K562 (cell line): Measurements from ENCODE around the gene LACTB. TPM values are rescaled to one million over a fixed set of nuclear protein-coding genes. Genes with fewer than 3 reads are reported as not detected.

ENCODE experiments used
- ATAC-seq: fragments of 200-7000 bp; cut with Tn5 transposase; 3 replicates; pipeline ENCODE4 v1.9.1; 2020; ENCODE audit warnings: moderate library complexity
- BruUV-seq: library from RNA; stranded (reverse); fragments of 400-500 nt; replicated peaks from 2 replicates; lab custom pipeline; 2021; lab: Mats Ljungman, UMichigan
- CTCF ChIA-PET: fragments of 300-600 bp; formaldehyde crosslinking; extraction: SDS; loops from one replicate; lab custom pipeline; 2021; ENCODE audit warnings: low intra/inter-chr PET ratio; lab: Yijun Ruan, JAX
- POLR2A ChIA-PET: fragments of 300-600, 350-650 bp; sonication (Branson Sonifier 250); formaldehyde crosslinking; extraction: SDS; loops from one replicate; lab custom pipeline; 2021; ENCODE audit warnings: antibody characterized with exemption, inconsistent platforms; lab: Yijun Ruan, JAX
- DNase-seq, 4 experiments: peaks; one replicate each; pipeline versions ENCODE4 v3.0.0 to v3.0.0-alpha.2; 2011 to 2018; ENCODE audit warnings: low spot score in 3 of 4, mixed read lengths in 3 of 4; ENCODE audit errors: extremely low read depth in 1 of 4
- FAIRE-seq: peaks from 2 replicates; lab custom pipeline; 2011; peaks lifted over from hg19 to GRCh38; lab: Jason Lieb, UNC
- H2AFZ ChIP-seq: 2 replicates; pipeline ENCODE4 v1.6.0; 2011; ENCODE audit warnings: low read depth, low read length, control low read depth, inconsistent platforms
- H3K27ac ChIP-seq: fragments of 200-600 bp; 3 replicates; pipeline ENCODE4 v1.8.0; 2011; ENCODE audit warnings: low read depth, mild to moderate bottlenecking, control low read depth, inconsistent platforms, low read length, moderate library complexity, mixed read lengths; ENCODE audit errors: extremely low read depth
- H3K27me3 ChIP-seq, 2 experiments: fragments of 300-600 bp in 1 of 2; 2 replicates in 1 of 2; 3 replicates in 1 of 2; pipeline versions ENCODE4 v1.6.0 to v1.8.0; 2011; ENCODE audit warnings: inconsistent platforms in 2 of 2, low read length in 2 of 2, mild to moderate bottlenecking in 1 of 2, mixed read lengths in 1 of 2, moderate library complexity in 1 of 2; ENCODE audit not compliant: control insufficient read depth in 2 of 2, insufficient read depth in 2 of 2
- H3K36me3 ChIP-seq: fragments of 300-600 bp; 3 replicates; pipeline ENCODE4 v1.8.0; 2011; ENCODE audit warnings: mild to moderate bottlenecking, low read length, inconsistent platforms; ENCODE audit not compliant: control insufficient read depth, insufficient read depth
- H3K4me1 ChIP-seq, 2 experiments: fragments of 200-600 bp in 1 of 2; replicated peaks in 1 of 2; 2 replicates in 1 of 2; 3 replicates in 1 of 2; pipeline versions ENCODE4 v1.5.1 to v1.8.0; 2011; ENCODE audit warnings: inconsistent platforms in 2 of 2, low read length in 2 of 2, mild to moderate bottlenecking in 1 of 2, mixed read lengths in 1 of 2, moderate library complexity in 1 of 2; ENCODE audit not compliant: control insufficient read depth in 2 of 2, insufficient read depth in 2 of 2
- H3K4me2 ChIP-seq: 2 replicates; pipeline ENCODE4 v1.6.1; 2011; ENCODE audit warnings: low read length, control low read depth, inconsistent platforms, mixed read lengths; ENCODE audit not compliant: insufficient read depth
- H3K4me3 ChIP-seq: fragments of 200-600 bp; sonication (generic), shearing (Covaris generic); 2 replicates; pipeline ENCODE4 v1.5.1; 2016; ENCODE audit warnings: control low read depth, inconsistent platforms
- H3K79me2 ChIP-seq: fragments of 200-600 bp; 3 replicates; pipeline ENCODE4 v1.8.0; 2011; ENCODE audit warnings: low read length, inconsistent platforms; ENCODE audit not compliant: control insufficient read depth, insufficient read depth
- H3K9ac ChIP-seq, 2 experiments: 2 replicates each; pipeline versions ENCODE4 v1.6.0 to v1.6.1; 2011; ENCODE audit warnings: low read depth in 2 of 2, low read length in 2 of 2, control low read depth in 1 of 2, inconsistent platforms in 1 of 2, mild to moderate bottlenecking in 1 of 2, mixed read lengths in 1 of 2; ENCODE audit not compliant: insufficient read depth in 1 of 2
- H3K9me1 ChIP-seq: one replicate; pipeline ENCODE4 v1.6.0; 2011; ENCODE audit warnings: inconsistent platforms, mild to moderate bottlenecking, low read length, moderate library complexity; ENCODE audit not compliant: control insufficient read depth, insufficient read depth
- H3K9me3 ChIP-seq: replicated peaks from 2 replicates; pipeline ENCODE4 v1.5.1; 2011; ENCODE audit warnings: low read depth, low read length, inconsistent platforms; ENCODE audit not compliant: control insufficient read depth, insufficient read depth
- H4K20me1 ChIP-seq: replicated peaks from 2 replicates; pipeline ENCODE4 v1.6.1; 2011; ENCODE audit warnings: low read length, inconsistent platforms, mixed read lengths; ENCODE audit not compliant: control insufficient read depth, insufficient read depth
- HEY1 ChIP-seq: fragments of 250-450 bp; sonication (Bioruptor Pico); IDR thresholded peaks from 2 replicates; pipeline ENCODE4 v1.5.0; 2020; ENCODE audit warnings: mild to moderate bottlenecking, moderate library complexity, borderline replicate concordance
- MAZ ChIP-seq, 2 experiments: fragments of 450-650 bp in 1 of 2; sonication (generic) in 1 of 2; formaldehyde crosslinking; IDR thresholded peaks in 1 of 2; conservative IDR thresholded peaks in 1 of 2; 2 replicates each; pipeline versions ENCODE4 v1.4.0 to v1.5.0; 2020; ENCODE audit warnings: mild to moderate bottlenecking in 1 of 2, missing genetic modification reagents in 1 of 2
- NEUROD1 ChIP-seq: fragments of 150-350 bp; IDR thresholded peaks from 2 replicates; pipeline ENCODE4 v1.6.1; 2014; ENCODE audit warnings: borderline replicate concordance, low read length, low read depth; ENCODE audit not compliant: partially characterized antibody
- PRPF4 ChIP-seq: fragments of 200-400 bp; formaldehyde crosslinking; IDR thresholded peaks from one replicate; pipeline ENCODE4 v1.6.1; 2017; ENCODE audit warnings: low read length, low read depth, mild to moderate bottlenecking; ENCODE audit not compliant: insufficient read depth, poor library complexity, severe bottlenecking
- SMAD2 ChIP-seq: fragments of 150-350 bp; IDR thresholded peaks from 2 replicates; pipeline ENCODE4 v1.6.1; 2014; ENCODE audit warnings: low read depth, mild to moderate bottlenecking, low read length
- ZBTB34 ChIP-seq: fragments of 250-450 bp; sonication (Bioruptor Pico); IDR thresholded peaks from 2 replicates; pipeline ENCODE4 v1.8.0; 2021; ENCODE audit warnings: mild to moderate bottlenecking, moderate library complexity
- WGBS: fragments of 100-300 bp; shearing (Covaris generic); methylation state at CpG from one replicate; pipeline ENCODE4 v1.1.6; 2016; ENCODE audit warnings: low coverage, mixed read lengths; ENCODE audit not compliant: insufficient coverage; ENCODE audit errors: missing lambda C conversion rate; 5-methylcytosine and 5-hydroxymethylcytosine counted together
- in situ Hi-C: fragments of 300-500 bp; cut with MboI; formaldehyde crosslinking; loops from 4 replicates; pipeline ENCODE4 v1.15.0; 2018; ENCODE audit warnings: inconsistent platforms, mixed read lengths
- intact Hi-C: fragments of 100-400 bp; cut with micrococcal nuclease; formaldehyde crosslinking; loops from 2 replicates; pipeline ENCODE4 v1.14.2; 2022
- polyA plus RNA-seq, 8 experiments: library from polyadenylated mRNA; depleted of rRNA in 4 of 8; stranded (reverse) in 5 of 8; unstranded in 3 of 8; fragments of >200 nt; fragmentation: Nextera tagmentation in 2 of 8; fragmentation: Illumina TruSeq in 1 of 8; extraction: Ambion mirVana in 2 of 8; extraction: Trizol in 1 of 8; gene quantifications; 2 replicates each; pipeline versions ENCODE4 v1.2.1 to v1.2.3, GENCODE V29; 2011 to 2014; ENCODE audit warnings: inconsistent platforms in 1 of 8, missing spikeins in 1 of 8
- total RNA-seq, 7 experiments: library from RNA; depleted of rRNA in 6 of 7; stranded (reverse); fragments of >200 nt in 6 of 7; fragmentation: Illumina TruSeq in 2 of 7; extraction: Trizol in 2 of 7; gene quantifications; 2 replicates each; pipeline versions ENCODE4 v1.2.1 to v1.2.3, GENCODE V29; 2011 to 2021; ENCODE audit warnings: low replicate concordance in 1 of 7
- TF ChIP-seq, protein P1 (sequence below), 2 experiments: IDR thresholded peaks in 1 of 2; conservative IDR thresholded peaks in 1 of 2; 2 replicates each; pipeline ENCODE4 v1.6.1; 2016; ENCODE audit warnings: low read depth in 2 of 2, mild to moderate bottlenecking in 1 of 2, missing compliant biosample characterization in 1 of 2, missing genetic modification characterization in 1 of 2, moderate library complexity in 1 of 2
- TF ChIP-seq, protein P2 (sequence below): IDR thresholded peaks from 3 replicates; pipeline ENCODE4 v1.6.1; 2011; ENCODE audit warnings: borderline replicate concordance, mild to moderate bottlenecking, moderate library complexity; ENCODE audit not compliant: insufficient read length; ENCODE audit errors: extremely low read depth

LACTB gene
- total and polyA plus RNA-seq, 9 of the 15 experiments (the other 6 are each of a cell fraction or from before 2014, with no cell fraction given) = 3.1 to 15.5 (median 9.8) TPM

GRCh38 chr15:63157118-63157843, 35.6 kb downstream of the LACTB start, which contains the start of gene RPS27L:
Gene RPS27L (minus strand): TSS chr15:63157477. CDS start chr15:63157405, 72 bp downstream.
- in situ Hi-C loops = no loop called here
- H3K36me3 ChIP-seq = peaks cover 24% of the 10 kb centered on the region; the same call in 2 of the 3 replicates
- POLR2A ChIA-PET = interaction anchor here (0.6 to 2.1 kb wide), 15 partner anchors 8 to 880 kb away, joined by 3 to 11 read pairs (median 4); no protein-coding TSS in a partner anchor
- H3K9me1 ChIP-seq = no peaks in the 10 kb centered on the region
- WGBS = under 1% methylated on average over 48 of the region's 60 CpGs
- peak within 1 kb of the TSS; percentile 80 for H3K27ac ChIP-seq
- ATAC-seq (peak; percentile 97), FAIRE-seq (peak; percentile 92), DNase-seq (peak; percentile 84 to 95 (median 86))
- H3K4me3 ChIP-seq = peak within 1 kb of the TSS; percentile 57
- no peaks in the 10 kb centered on the region for H3K27me3 ChIP-seq
- H2AFZ ChIP-seq = peak within 1 kb of the TSS; percentile 80
- peaks cover 4 to 12% of the 10 kb centered on the region in 2 experiments; a peak in 3 of 5 replicates for H3K4me1 ChIP-seq
- peak within 1 kb of the TSS; percentile 81 to 99 for H3K9ac ChIP-seq
- no peaks in the 10 kb centered on the region for H3K9me3 ChIP-seq
- peak within 1 kb of the TSS; percentile 93 for H3K4me2 ChIP-seq
- intact Hi-C loops = loop anchor here (2.0 to 5.0 kb wide), 3 partner anchors 35 to 120 kb away; partner anchors contain the start of gene APH1B
- BruUV-seq = no TSS peak
- H4K20me1 ChIP-seq = no peaks in the 10 kb centered on the region
- H3K79me2 ChIP-seq = peaks cover 22% of the 10 kb centered on the region
- CTCF ChIA-PET = no interaction called here
- TF ChIP-seq, protein P1, sequence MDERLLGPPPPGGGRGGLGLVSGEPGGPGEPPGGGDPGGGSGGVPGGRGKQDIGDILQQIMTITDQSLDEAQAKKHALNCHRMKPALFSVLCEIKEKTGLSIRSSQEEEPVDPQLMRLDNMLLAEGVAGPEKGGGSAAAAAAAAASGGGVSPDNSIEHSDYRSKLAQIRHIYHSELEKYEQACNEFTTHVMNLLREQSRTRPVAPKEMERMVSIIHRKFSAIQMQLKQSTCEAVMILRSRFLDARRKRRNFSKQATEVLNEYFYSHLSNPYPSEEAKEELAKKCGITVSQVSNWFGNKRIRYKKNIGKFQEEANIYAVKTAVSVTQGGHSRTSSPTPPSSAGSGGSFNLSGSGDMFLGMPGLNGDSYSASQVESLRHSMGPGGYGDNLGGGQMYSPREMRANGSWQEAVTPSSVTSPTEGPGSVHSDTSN (CRISPR knock-in tag; IDR thresholded peaks at IDR 0.05; ENCODE audit: low read depth) = no peak
- TF ChIP-seq, protein P1 (tag; conservative IDR thresholded peaks at IDR 0.05; ENCODE audit: low read depth) = no peak
- TF ChIP-seq, protein P2, sequence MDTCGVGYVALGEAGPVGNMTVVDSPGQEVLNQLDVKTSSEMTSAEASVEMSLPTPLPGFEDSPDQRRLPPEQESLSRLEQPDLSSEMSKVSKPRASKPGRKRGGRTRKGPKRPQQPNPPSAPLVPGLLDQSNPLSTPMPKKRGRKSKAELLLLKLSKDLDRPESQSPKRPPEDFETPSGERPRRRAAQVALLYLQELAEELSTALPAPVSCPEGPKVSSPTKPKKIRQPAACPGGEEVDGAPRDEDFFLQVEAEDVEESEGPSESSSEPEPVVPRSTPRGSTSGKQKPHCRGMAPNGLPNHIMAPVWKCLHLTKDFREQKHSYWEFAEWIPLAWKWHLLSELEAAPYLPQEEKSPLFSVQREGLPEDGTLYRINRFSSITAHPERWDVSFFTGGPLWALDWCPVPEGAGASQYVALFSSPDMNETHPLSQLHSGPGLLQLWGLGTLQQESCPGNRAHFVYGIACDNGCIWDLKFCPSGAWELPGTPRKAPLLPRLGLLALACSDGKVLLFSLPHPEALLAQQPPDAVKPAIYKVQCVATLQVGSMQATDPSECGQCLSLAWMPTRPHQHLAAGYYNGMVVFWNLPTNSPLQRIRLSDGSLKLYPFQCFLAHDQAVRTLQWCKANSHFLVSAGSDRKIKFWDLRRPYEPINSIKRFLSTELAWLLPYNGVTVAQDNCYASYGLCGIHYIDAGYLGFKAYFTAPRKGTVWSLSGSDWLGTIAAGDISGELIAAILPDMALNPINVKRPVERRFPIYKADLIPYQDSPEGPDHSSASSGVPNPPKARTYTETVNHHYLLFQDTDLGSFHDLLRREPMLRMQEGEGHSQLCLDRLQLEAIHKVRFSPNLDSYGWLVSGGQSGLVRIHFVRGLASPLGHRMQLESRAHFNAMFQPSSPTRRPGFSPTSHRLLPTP = no peak
- peak; percentile 58 to 89; a peak in 3 of 4 replicates for TF ChIP-seq MAZ (CRISPR knock-in tag; conservative IDR thresholded peaks at IDR 0.05 in 1 of 2, IDR thresholded peaks at IDR 0.05 in 1 of 2)
- no peak for TF ChIP-seq ZBTB34 (CRISPR knock-in tag)
- TF ChIP-seq NEUROD1 = peak; percentile 26
- TF ChIP-seq SMAD2 = no peak
- no peak for TF ChIP-seq PRPF4
- TF ChIP-seq HEY1 (CRISPR knock-in tag) = no peak
